CD4-positive, alpha-beta memory T cell (primary cell): ENCODE data around the gene COLEC11. TPM values are rescaled to one million over a fixed set of nuclear protein-coding genes. Genes with fewer than 3 reads are reported as not detected.
"Not testable (repeated sequence)": the region's sequence is repeated elsewhere in the genome, so short reads cannot be mapped to it uniquely, and the experiment has no call there.

ENCODE experiments used
- CTCF ChIA-PET: fragments of 350-600 bp; sonication (Branson Sonifier 250); formaldehyde crosslinking; loops from one replicate; lab custom pipeline; 2021; ENCODE audit warnings: inconsistent platforms; ENCODE audit not compliant: partially characterized antibody; lab: Charles Lee
- POLR2A ChIA-PET: fragments of 350-600 bp; sonication (Branson Sonifier 250); formaldehyde crosslinking; loops from one replicate; lab custom pipeline; 2021; ENCODE audit not compliant: partially characterized antibody; lab: Charles Lee
- DNase-seq, 5 donors: peaks; one replicate each; pipeline versions ENCODE4 v3.0.0 to v3.0.0-alpha.2; 2020 to 2022; ENCODE audit warnings: mixed read lengths in 1 of 5
- H3K27ac ChIP-seq: one replicate; pipeline ENCODE4 v1.7.0; 2013; ENCODE audit warnings: low read depth, low read length
- H3K27me3 ChIP-seq: 2 replicates; pipeline ENCODE4 v1.7.0; 2013; ENCODE audit warnings: mild to moderate bottlenecking, low read length, moderate library complexity; ENCODE audit not compliant: insufficient read depth
- H3K36me3 ChIP-seq: 2 replicates; pipeline ENCODE4 v1.7.0; 2013; ENCODE audit warnings: mild to moderate bottlenecking, low read length, moderate library complexity; ENCODE audit not compliant: insufficient read depth
- H3K4me1 ChIP-seq: 2 replicates; pipeline ENCODE4 v1.7.0; 2013; ENCODE audit warnings: mild to moderate bottlenecking, low read length, moderate library complexity; ENCODE audit not compliant: insufficient read depth
- H3K4me3 ChIP-seq, 2 donors: one replicate each; pipeline ENCODE4 v1.7.0; 2013; ENCODE audit warnings: low read length in 2 of 2, mild to moderate bottlenecking in 1 of 2
- H3K9me3 ChIP-seq, 2 donors: one replicate each; pipeline ENCODE4 v1.7.0; 2013; ENCODE audit warnings: low read length in 2 of 2, control low read depth in 1 of 2; ENCODE audit not compliant: control insufficient read depth in 1 of 2
- H3K27ac Mint-ChIP-seq, 7 donors: one replicate each; pipeline ENCODE4 v1.8.0; 2020 to 2021; ENCODE audit warnings: mixed read lengths in 7 of 7, mild to moderate bottlenecking in 6 of 7, inconsistent platforms in 3 of 7, moderate library complexity in 3 of 7
- H3K27me3 Mint-ChIP-seq, 2 donors: one replicate each; pipeline ENCODE4 v1.8.0; 2020 to 2021; ENCODE audit warnings: mixed read lengths in 2 of 2
- H3K36me3 Mint-ChIP-seq, 2 donors: one replicate each; pipeline ENCODE4 v1.8.0; 2020 to 2021; ENCODE audit warnings: mixed read lengths in 2 of 2, inconsistent platforms in 1 of 2, mild to moderate bottlenecking in 1 of 2
- H3K4me1 Mint-ChIP-seq, 4 donors: one replicate each; pipeline ENCODE4 v1.8.0; 2020 to 2021; ENCODE audit warnings: mixed read lengths in 4 of 4, mild to moderate bottlenecking in 1 of 4
- H3K4me3 Mint-ChIP-seq, 8 donors: one replicate each; pipeline ENCODE4 v1.8.0; 2020 to 2021; ENCODE audit warnings: mixed read lengths in 8 of 8, mild to moderate bottlenecking in 7 of 8, moderate library complexity in 6 of 8, inconsistent platforms in 3 of 8
- H3K9me3 Mint-ChIP-seq, 8 donors: one replicate each; pipeline ENCODE4 v1.8.0; 2020 to 2021; ENCODE audit warnings: mixed read lengths in 8 of 8, mild to moderate bottlenecking in 5 of 8, inconsistent platforms in 3 of 8, moderate library complexity in 1 of 8
- intact Hi-C: fragments of 100-400 bp; cut with micrococcal nuclease; formaldehyde crosslinking; loops from one replicate; pipeline ENCODE4 v1.15.1; 2023
- polyA plus RNA-seq, 2 donors: library from polyadenylated mRNA; unstranded; fragments of 300-500 nt; fragmentation: Illumina TruSeq; gene quantifications; one replicate each; pipeline ENCODE4 v1.2.3, GENCODE V29; 2021
- total RNA-seq, 2 experiments: library from RNA; stranded (reverse); gene quantifications; one replicate each; pipeline ENCODE4 v1.2.3, GENCODE V29; 2021

The COLEC11 gene
- total and polyA plus RNA-seq, 4 experiments from 2014 or later = 0.30 TPM; not detected in 3

DNA sequence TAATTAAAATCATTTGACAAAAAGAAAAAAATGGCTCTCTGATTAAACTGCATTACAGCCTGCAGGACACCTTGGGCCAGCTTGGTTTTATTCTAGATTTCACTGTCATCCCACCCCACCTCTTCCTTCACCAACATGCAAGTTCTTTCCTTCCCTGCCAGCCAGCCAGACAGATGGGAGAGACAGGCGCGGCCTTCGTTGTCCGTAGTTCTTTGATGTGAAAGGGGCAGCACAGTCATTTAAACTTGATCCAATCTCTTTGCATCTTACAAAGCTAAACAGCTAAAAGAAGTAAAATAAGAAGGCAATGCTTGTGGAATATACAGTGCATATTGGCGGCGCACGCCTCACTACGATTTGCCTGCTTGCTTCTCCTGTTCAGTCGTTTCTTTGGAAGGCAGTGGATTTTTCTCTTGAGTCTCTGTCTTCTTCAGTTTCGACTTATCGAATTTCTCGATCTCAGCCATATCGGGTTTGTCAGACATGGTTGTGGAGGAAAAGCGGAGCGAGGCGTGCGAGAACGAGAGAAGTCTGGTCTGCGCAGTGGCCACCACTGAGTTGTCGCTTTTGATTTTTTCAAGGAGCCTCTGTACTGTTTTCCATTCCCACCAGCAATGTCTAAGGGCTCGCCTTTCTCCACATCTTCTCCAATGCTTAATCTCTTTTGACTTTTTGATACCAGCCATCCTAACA lies 22.4 kb downstream of the COLEC11 start:
- H3K4me3 Mint-ChIP-seq = no peak overlapping the region
- H3K4me1 Mint-ChIP-seq = peaks cover 0 to 1% (median 0%) of the 10 kb centered on the region in 4 donors
- no peak overlapping the region for H3K27ac Mint-ChIP-seq
- ChIA-PET POLR2A (no interaction called here), CTCF (no interaction called here)
- no peaks in the 10 kb centered on the region for H3K27me3 Mint-ChIP-seq
- intact Hi-C loops = no loop called here
- peaks cover 0 to 34% (median 15%) of the 10 kb centered on the region in 8 donors for H3K9me3 Mint-ChIP-seq
- no peak for DNase-seq
- H3K27me3 ChIP-seq = no peaks in the 10 kb centered on the region
- H3K4me3 ChIP-seq = no peak overlapping the region
- no peak overlapping the region for H3K27ac ChIP-seq
- H3K36me3 Mint-ChIP-seq = peaks cover 0 to 6% of the 10 kb centered on the region in 2 donors
- H3K36me3 ChIP-seq = no peaks in the 10 kb centered on the region
- no peaks in the 10 kb centered on the region for H3K9me3 ChIP-seq
- no peaks in the 10 kb centered on the region for H3K4me1 ChIP-seq

DNA sequence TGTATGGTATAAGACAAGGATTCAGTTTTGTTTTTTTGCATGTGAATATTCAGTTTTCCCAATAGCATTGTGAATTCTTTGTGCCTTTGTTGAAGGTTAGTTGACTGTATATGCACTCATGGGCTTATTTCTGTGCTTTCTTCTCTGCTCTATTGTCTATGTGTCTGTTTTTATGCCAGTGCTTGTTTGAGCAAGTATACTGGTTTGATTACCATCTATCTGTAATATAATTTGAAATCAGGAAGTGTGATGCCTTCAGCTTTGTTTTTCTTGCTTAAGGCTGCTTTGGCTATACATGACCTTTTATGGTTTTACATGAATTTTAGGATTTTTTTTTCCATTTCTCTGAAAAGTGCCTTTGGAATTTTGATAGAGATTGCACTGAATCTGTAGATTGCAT lies 23.5 kb downstream of the COLEC11 start:
- no peak for DNase-seq
- no peaks in the 10 kb centered on the region for H3K36me3 ChIP-seq
- Mint-ChIP-seq H3K9me3 (peaks cover 0 to 27% (median 15%) of the 10 kb centered on the region in 8 donors), H3K4me1 (peaks cover 0 to 1% (median 0%) of the 10 kb centered on the region in 4 donors), H3K36me3 (peaks cover 0 to 6% of the 10 kb centered on the region in 2 donors), H3K27ac (no peak overlapping the region), H3K4me3 (no peak overlapping the region), H3K27me3 (no peaks in the 10 kb centered on the region)
- H3K4me1 ChIP-seq = no peaks in the 10 kb centered on the region
- intact Hi-C loops = no loop called here
- ChIA-PET CTCF (no interaction called here), POLR2A (no interaction called here)
- H3K27me3 ChIP-seq = no peaks in the 10 kb centered on the region
- H3K4me3 ChIP-seq = no peak overlapping the region
- H3K9me3 ChIP-seq = no peaks in the 10 kb centered on the region
- H3K27ac ChIP-seq = no peak overlapping the region

DNA sequence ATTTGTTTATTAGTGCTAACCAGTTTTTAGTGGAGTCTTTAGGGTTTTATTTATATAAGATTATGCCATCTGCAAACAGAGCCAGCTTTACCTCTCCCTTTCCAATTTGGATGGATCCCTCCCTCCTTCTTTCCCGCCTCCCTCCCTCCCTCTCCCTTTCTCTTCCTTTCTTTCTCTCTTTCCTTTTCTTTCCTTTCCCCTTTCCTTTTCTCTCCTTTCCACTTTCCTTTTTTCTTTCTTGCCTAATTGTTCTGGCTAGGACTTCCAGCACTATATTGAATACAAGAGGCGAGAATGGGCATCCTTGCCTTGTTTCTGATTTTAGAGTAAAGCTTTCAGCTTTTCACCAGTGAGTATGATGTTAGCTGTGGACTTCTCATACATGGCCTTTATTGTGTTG lies 24.1 kb downstream of the COLEC11 start:
- Histone ChIP-seq H3K4me1 (no peaks in the 10 kb centered on the region), H3K4me3 (no peak overlapping the region), H3K9me3 (no peaks in the 10 kb centered on the region), H3K27ac (no peak overlapping the region), H3K36me3 (no peaks in the 10 kb centered on the region), H3K27me3 (no peaks in the 10 kb centered on the region)
- H3K9me3 Mint-ChIP-seq = peaks cover 0 to 24% (median 14%) of the 10 kb centered on the region in 8 donors
- peaks cover 0 to 1% (median 0%) of the 10 kb centered on the region in 4 donors for H3K4me1 Mint-ChIP-seq
- no peaks in the 10 kb centered on the region for H3K27me3 Mint-ChIP-seq
- no peak for DNase-seq
- ChIA-PET CTCF (no interaction called here), POLR2A (no interaction called here)
- H3K27ac Mint-ChIP-seq = no peak overlapping the region
- intact Hi-C loops = no loop called here
- no peak overlapping the region for H3K4me3 Mint-ChIP-seq
- peaks cover 0 to 6% of the 10 kb centered on the region in 2 donors for H3K36me3 Mint-ChIP-seq

DNA sequence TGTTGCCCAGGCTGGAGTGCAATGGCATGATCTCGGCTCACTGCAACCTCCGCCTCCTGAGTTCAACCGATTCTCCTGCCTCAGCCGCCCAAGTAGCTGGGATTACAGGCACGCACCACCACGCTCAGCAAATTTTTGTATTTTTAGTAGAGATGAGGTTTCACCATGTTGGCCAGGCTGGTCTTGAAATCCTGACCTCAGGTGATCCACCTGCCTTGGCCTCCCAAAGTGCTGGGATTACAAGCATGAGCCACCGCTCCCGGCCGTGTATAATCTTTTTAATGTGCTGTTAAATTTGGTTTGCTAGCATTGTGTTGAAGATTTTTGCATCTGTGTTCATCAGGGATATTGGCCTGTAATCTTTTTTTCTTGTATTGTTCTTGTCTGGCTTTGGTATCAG lies 24.7 kb downstream of the COLEC11 start:
- H3K4me3 Mint-ChIP-seq, H3K36me3 ChIP-seq, H3K27me3 Mint-ChIP-seq, H3K9me3 ChIP-seq, H3K4me1 ChIP-seq, H3K4me3 ChIP-seq, H3K4me1 Mint-ChIP-seq, CTCF ChIA-PET, POLR2A ChIA-PET, intact Hi-C loops, DNase-seq, H3K27ac ChIP-seq, H3K36me3 Mint-ChIP-seq, H3K27me3 ChIP-seq: not testable (repeated sequence)
- Mint-ChIP-seq H3K27ac (peak overlapping the region in 1 of 7 donors; percentile 6), H3K9me3 (peaks cover 0 to 21% (median 12%) of the 10 kb centered on the region in 8 donors)

DNA sequence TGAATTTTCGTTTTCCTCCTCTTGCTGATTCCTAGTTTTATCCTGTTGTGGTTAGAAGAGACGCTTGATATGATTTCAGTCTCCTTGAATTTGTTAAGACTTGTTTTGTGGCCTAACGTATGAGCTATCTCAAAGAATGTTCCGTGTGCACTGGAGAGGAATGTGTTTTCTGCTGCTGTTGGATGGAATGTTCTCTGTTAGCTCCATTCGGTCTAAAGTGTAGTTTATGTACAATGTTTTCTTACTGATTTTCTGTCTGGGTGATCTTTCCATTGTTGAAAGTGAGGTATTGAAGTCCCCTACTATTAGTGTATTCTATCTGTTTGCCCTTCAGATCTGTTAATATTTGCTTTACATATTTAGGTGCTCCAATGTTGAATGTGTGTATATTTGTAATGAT lies 25.9 kb downstream of the COLEC11 start:
- POLR2A ChIA-PET = no interaction called here
- Histone ChIP-seq H3K27me3 (no peaks in the 10 kb centered on the region), H3K36me3 (no peaks in the 10 kb centered on the region), H3K9me3 (no peaks in the 10 kb centered on the region), H3K4me3 (no peak overlapping the region), H3K4me1 (no peaks in the 10 kb centered on the region), H3K27ac (no peak overlapping the region)
- Mint-ChIP-seq H3K4me1 (peaks cover 0 to 1% (median 0%) of the 10 kb centered on the region in 4 donors), H3K9me3 (peaks cover 0 to 15% (median 7%) of the 10 kb centered on the region in 8 donors), H3K27me3 (peaks cover 0 to 2% of the 10 kb centered on the region in 2 donors), H3K4me3 (no peak overlapping the region), H3K27ac (no peak overlapping the region), H3K36me3 (peaks cover 0 to 6% of the 10 kb centered on the region in 2 donors)
- DNase-seq = no peak
- CTCF ChIA-PET = no interaction called here
- intact Hi-C loops = no loop called here

DNA sequence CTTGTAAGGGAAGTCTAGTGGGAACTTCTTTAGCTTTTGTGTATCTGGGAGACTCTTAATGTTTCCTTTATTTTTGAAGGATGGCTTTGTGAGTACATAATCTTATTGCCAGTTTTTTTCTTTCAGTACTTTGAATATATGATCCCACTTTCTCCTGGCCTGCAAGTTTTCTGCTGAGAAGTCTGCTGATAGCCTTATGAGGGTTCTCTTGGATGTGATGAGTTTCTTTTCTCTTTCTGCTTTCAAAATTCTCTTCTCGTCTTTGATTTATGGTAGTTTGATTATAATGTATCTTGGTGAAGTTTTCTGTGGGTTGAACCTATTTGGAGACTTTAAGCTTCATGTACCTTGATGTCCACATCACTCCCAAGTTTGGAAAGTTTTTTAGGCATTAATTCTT lies 28.1 kb downstream of the COLEC11 start:
- Histone ChIP-seq H3K9me3 (no peaks in the 10 kb centered on the region), H3K4me1 (no peaks in the 10 kb centered on the region), H3K4me3 (no peak overlapping the region), H3K36me3 (no peaks in the 10 kb centered on the region), H3K27ac (no peak overlapping the region), H3K27me3 (no peaks in the 10 kb centered on the region)
- Mint-ChIP-seq H3K27ac (no peak overlapping the region), H3K9me3 (peaks cover 0 to 3% (median 0%) of the 10 kb centered on the region in 8 donors), H3K4me1 (peaks cover 0 to 1% (median 0%) of the 10 kb centered on the region in 4 donors), H3K36me3 (no peaks in the 10 kb centered on the region), H3K27me3 (peaks cover 2 to 4% of the 10 kb centered on the region in 2 donors), H3K4me3 (no peak overlapping the region)
- ChIA-PET CTCF (no interaction called here), POLR2A (no interaction called here)
- no peak for DNase-seq
- intact Hi-C loops = no loop called here

DNA sequence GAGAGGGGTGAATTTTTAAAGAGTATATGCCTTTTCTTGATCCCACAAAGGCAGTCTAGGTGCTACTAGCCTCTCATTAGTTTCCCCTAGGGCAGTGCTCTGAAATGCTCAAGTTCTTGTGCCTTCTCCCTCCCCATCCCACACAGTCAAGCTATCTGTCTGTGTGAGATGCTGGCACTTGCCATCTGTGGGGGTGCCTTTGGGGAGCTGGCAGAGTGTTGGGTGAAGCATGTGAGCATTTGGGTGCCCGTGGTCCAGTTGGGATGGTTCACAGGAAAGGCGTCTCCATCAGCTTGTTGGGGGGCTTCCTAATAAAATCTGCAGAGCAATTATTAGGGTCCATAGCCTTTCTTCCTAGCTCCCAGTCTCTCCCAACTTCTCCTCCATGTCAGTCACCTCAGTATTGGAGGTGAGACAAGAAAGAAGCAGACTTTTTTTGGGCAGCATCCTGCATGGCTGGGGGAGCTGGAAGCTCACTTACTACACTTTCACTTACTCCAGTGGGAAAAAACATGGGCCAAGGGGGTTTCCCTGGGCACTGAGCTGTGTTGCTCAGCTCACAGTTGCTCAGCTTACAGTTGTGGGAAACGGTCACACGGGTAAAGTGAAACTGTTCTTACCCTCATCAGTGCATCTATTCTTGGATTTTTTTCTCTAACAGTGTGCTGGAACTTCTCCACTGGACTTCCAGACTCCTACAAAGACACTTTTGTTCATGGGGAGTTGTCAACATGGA lies 29.3 kb downstream of the COLEC11 start:
- Mint-ChIP-seq H3K4me1 (no peaks in the 10 kb centered on the region), H3K36me3 (no peaks in the 10 kb centered on the region), H3K27me3 (peaks cover 2 to 4% of the 10 kb centered on the region in 2 donors), H3K4me3 (no peak overlapping the region), H3K27ac (no peak overlapping the region), H3K9me3 (peaks cover 0 to 3% (median 0%) of the 10 kb centered on the region in 8 donors)
- H3K27ac ChIP-seq = no peak overlapping the region
- H3K27me3 ChIP-seq = no peaks in the 10 kb centered on the region
- ChIA-PET CTCF (no interaction called here), POLR2A (no interaction called here)
- intact Hi-C loops = no loop called here
- H3K9me3 ChIP-seq = no peaks in the 10 kb centered on the region
- no peaks in the 10 kb centered on the region for H3K36me3 ChIP-seq
- H3K4me3 ChIP-seq = no peak overlapping the region
- DNase-seq = no peak
- no peaks in the 10 kb centered on the region for H3K4me1 ChIP-seq
